HEK293 (cell line): ENCODE data around the gene AFG1L.

Source experiments
- CTCF ChIA-PET: fragments of 350-600 bp; formaldehyde crosslinking; extraction: SDS; loops from one replicate; lab custom pipeline; 2021; ENCODE audit warnings: antibody characterized with exemption; lab: Yijun Ruan, JAX
- POLR2A ChIA-PET: fragments of 300-600 bp; formaldehyde crosslinking; extraction: SDS; loops from one replicate; lab custom pipeline; 2020; ENCODE audit warnings: antibody characterized with exemption, inconsistent platforms; lab: Yijun Ruan, JAX
- H3K27ac ChIP-seq: fragments of 200-500 bp; sonication (Bioruptor generic); 2 replicates; pipeline ENCODE4 v1.5.1; 2014; ENCODE audit warnings: low read depth, low read length, control low read depth, inconsistent platforms; ENCODE audit errors: extremely low read depth
- H3K36me3 ChIP-seq, 2 experiments: fragments of 200-500 bp in 1 of 2; sonication (Bioruptor generic) in 1 of 2; 1 replicate in 1 of 2; 2 replicates in 1 of 2; pipeline ENCODE4 v1.5.1; 2014 to 2017; ENCODE audit warnings: inconsistent platforms in 2 of 2, low read length in 2 of 2; ENCODE audit not compliant: control insufficient read depth in 2 of 2, insufficient read depth in 1 of 2
- H3K4me1 ChIP-seq: fragments of 200-500 bp; sonication (Bioruptor generic); 2 replicates; pipeline ENCODE4 v1.5.1; 2014; ENCODE audit warnings: mild to moderate bottlenecking, low read length, inconsistent platforms; ENCODE audit not compliant: control insufficient read depth, insufficient read depth
- H3K4me3 ChIP-seq: 2 replicates; pipeline ENCODE4 v1.5.1; 2011; ENCODE audit warnings: low read depth, mild to moderate bottlenecking, control low read depth, low read length, moderate library complexity
- H3K9me3 ChIP-seq: fragments of 200-500 bp; sonication (Bioruptor generic); 2 replicates; pipeline ENCODE4 v1.5.1; 2014; ENCODE audit warnings: low read depth, low read length, inconsistent platforms; ENCODE audit not compliant: control insufficient read depth, insufficient read depth
- FEZF1 ChIP-seq: fragments of 450-650 bp; formaldehyde crosslinking; IDR thresholded peaks from 2 replicates; pipeline ENCODE4 v1.5.1; 2016; ENCODE audit warnings: missing biosample characterization, missing genetic modification characterization
- GLI2 ChIP-seq: fragments of 450-650 bp; formaldehyde crosslinking; IDR thresholded peaks from 2 replicates; pipeline ENCODE4; 2017; ENCODE audit warnings: missing biosample characterization, missing genetic modification characterization, low read depth, borderline replicate concordance
- GLI4 ChIP-seq: fragments of 450-650 bp; formaldehyde crosslinking; IDR thresholded peaks from 2 replicates; pipeline ENCODE4 v1.5.1; 2016; ENCODE audit warnings: missing biosample characterization, missing genetic modification characterization
- IKZF3 ChIP-seq: fragments of 450-650 bp; IDR thresholded peaks from 2 replicates; pipeline ENCODE4 v1.5.0; 2018; ENCODE audit warnings: missing biosample characterization, mild to moderate bottlenecking, missing genetic modification characterization, moderate library complexity
- KLF8 ChIP-seq: fragments of 450-650 bp; formaldehyde crosslinking; IDR thresholded peaks from 2 replicates; pipeline ENCODE4 v1.5.1; 2016; ENCODE audit warnings: missing biosample characterization, missing genetic modification characterization
- OSR2 ChIP-seq: fragments of 450-650 bp; formaldehyde crosslinking; IDR thresholded peaks from 2 replicates; pipeline ENCODE4 v1.5.1; 2016; ENCODE audit warnings: missing biosample characterization, missing genetic modification characterization
- PBX3 ChIP-seq: sonication (generic); formaldehyde crosslinking; IDR thresholded peaks from 2 replicates; pipeline ENCODE4 v1.8.1; 2022; ENCODE audit warnings: mild to moderate bottlenecking, moderate library complexity, missing genetic modification reagents
- SP7 ChIP-seq: fragments of 450-650 bp; formaldehyde crosslinking; IDR thresholded peaks from 2 replicates; pipeline ENCODE4 v1.5.1; 2016; ENCODE audit warnings: missing biosample characterization, missing genetic modification characterization
- ZIC2 ChIP-seq: fragments of 450-650 bp; formaldehyde crosslinking; IDR thresholded peaks from 2 replicates; pipeline ENCODE4 v1.5.1; 2016; ENCODE audit warnings: missing biosample characterization, missing genetic modification characterization
- ZNF10 ChIP-seq: fragments of 450-650 bp; formaldehyde crosslinking; IDR thresholded peaks from 2 replicates; pipeline ENCODE4 v1.5.1; 2017; ENCODE audit warnings: missing biosample characterization, missing genetic modification characterization
- ZNF146 ChIP-seq: fragments of 450-650 bp; formaldehyde crosslinking; IDR thresholded peaks from 2 replicates; pipeline ENCODE4 v1.5.1; 2016; ENCODE audit warnings: missing biosample characterization, missing genetic modification characterization
- ZNF148 ChIP-seq: fragments of 450-650 bp; formaldehyde crosslinking; IDR thresholded peaks from 2 replicates; pipeline ENCODE4 v1.5.0; 2017; ENCODE audit warnings: missing biosample characterization, missing genetic modification characterization, borderline replicate concordance
- ZNF184 ChIP-seq: fragments of 450-650 bp; IDR thresholded peaks from 2 replicates; pipeline ENCODE4 v1.5.1; 2018; ENCODE audit warnings: missing biosample characterization, mild to moderate bottlenecking, missing genetic modification characterization
- ZNF274 ChIP-seq, 2 experiments: fragments of 200-500 bp in 1 of 2; fragments of 450-650 bp in 1 of 2; sonication (Bioruptor generic) in 1 of 2; formaldehyde crosslinking in 1 of 2; IDR thresholded peaks; 2 replicates each; pipeline versions ENCODE4 v1.5.1 to v1.6.1; 2014 to 2016; ENCODE audit warnings: borderline replicate concordance in 1 of 2, inconsistent platforms in 1 of 2, low read length in 1 of 2, missing biosample characterization in 1 of 2, missing genetic modification characterization in 1 of 2
- ZNF366 ChIP-seq: fragments of 450-650 bp; formaldehyde crosslinking; conservative IDR thresholded peaks from 2 replicates; pipeline ENCODE4 v1.5.1; 2016; ENCODE audit warnings: missing biosample characterization, missing genetic modification characterization
- ZNF394 ChIP-seq: fragments of 450-650 bp; formaldehyde crosslinking; IDR thresholded peaks from 2 replicates; pipeline ENCODE4 v1.5.1; 2016; ENCODE audit warnings: missing biosample characterization, missing genetic modification characterization, mild to moderate bottlenecking, moderate library complexity, borderline replicate concordance
- ZNF600 ChIP-seq: fragments of 450-650 bp; formaldehyde crosslinking; IDR thresholded peaks from 2 replicates; pipeline ENCODE4 v1.5.1; 2016; ENCODE audit warnings: missing biosample characterization, missing genetic modification characterization
- ZNF610 ChIP-seq: fragments of 450-650 bp; formaldehyde crosslinking; IDR thresholded peaks from 2 replicates; pipeline ENCODE4 v1.5.1; 2016; ENCODE audit warnings: missing biosample characterization, missing genetic modification characterization, borderline replicate concordance
- ZNF639 ChIP-seq: fragments of 450-650 bp; formaldehyde crosslinking; IDR thresholded peaks from 2 replicates; pipeline ENCODE4 v1.5.1; 2016; ENCODE audit warnings: missing biosample characterization, missing genetic modification characterization
- ZNF747 ChIP-seq: fragments of 450-650 bp; formaldehyde crosslinking; IDR thresholded peaks from 2 replicates; pipeline ENCODE4 v1.5.1; 2016; ENCODE audit warnings: missing biosample characterization, missing genetic modification characterization
- ZNF791 ChIP-seq: fragments of 450-650 bp; formaldehyde crosslinking; IDR thresholded peaks from 2 replicates; pipeline ENCODE4 v1.5.1; 2016; ENCODE audit warnings: missing biosample characterization, missing genetic modification characterization
- ZSCAN23 ChIP-seq: fragments of 450-650 bp; formaldehyde crosslinking; IDR thresholded peaks from 2 replicates; pipeline ENCODE4 v1.5.1; 2016; ENCODE audit warnings: missing biosample characterization, missing genetic modification characterization
- TF ChIP-seq, protein P1 (sequence below): fragments of 450-650 bp; formaldehyde crosslinking; IDR thresholded peaks from 2 replicates; pipeline ENCODE4 v1.5.1; 2016; ENCODE audit warnings: missing biosample characterization, missing genetic modification characterization
- TF ChIP-seq, protein P2 (sequence below): fragments of 450-650 bp; formaldehyde crosslinking; IDR thresholded peaks from 2 replicates; pipeline ENCODE4 v1.5.1; 2017; ENCODE audit warnings: missing biosample characterization, missing genetic modification characterization
- TF ChIP-seq, protein P3 (sequence below): fragments of 450-650 bp; formaldehyde crosslinking; IDR thresholded peaks from 2 replicates; pipeline ENCODE4 v1.5.1; 2016; ENCODE audit warnings: missing biosample characterization, missing genetic modification characterization, borderline replicate concordance

Gene AFG1L

GRCh38 chr6:108563292-108563691 lies 268.4 kb downstream of the AFG1L start (continued):
- TF ChIP-seq ZNF394 (tag by site-specific recombination) (no peak), ZNF639 (tag by site-specific recombination) (no peak), GLI2 (no peak), ZNF791 (tag by site-specific recombination) (no peak), GLI4 (tag by site-specific recombination) (no peak), ZIC2 (tag by site-specific recombination) (no peak), PBX3 (CRISPR knock-in tag) (no peak), ZNF10 (tag by site-specific recombination) (no peak), ZNF146 (no peak), ZNF610 (tag by site-specific recombination) (no peak)
- TF ChIP-seq, all 188 proteins: peak for 0

DNA sequence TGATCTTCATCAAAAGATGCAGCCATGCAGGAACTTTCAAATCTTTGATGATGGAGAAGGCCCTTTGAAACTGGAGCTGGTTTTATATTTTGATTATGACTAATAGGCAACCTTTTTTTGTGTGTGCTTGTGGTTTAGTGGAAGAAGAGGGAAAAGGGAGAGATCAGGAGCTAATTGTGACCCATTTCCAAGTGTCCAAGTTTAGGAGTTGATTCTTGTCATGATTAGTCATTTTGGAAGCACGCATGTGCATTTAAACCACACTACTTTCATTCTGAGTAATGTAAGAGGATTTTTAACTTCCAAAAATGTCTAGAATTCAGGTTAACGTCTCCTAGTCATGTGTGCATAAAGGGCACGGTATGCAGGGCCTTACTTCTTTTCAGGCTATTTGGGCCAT lies 269.3 kb downstream of the AFG1L start:
- H3K4me3 ChIP-seq: peak overlapping the region; percentile 0; the same call in 1 of the 2 replicates
- H3K4me1 ChIP-seq: peaks cover 24% of the 10 kb centered on the region
- H3K9me3 ChIP-seq: no peaks in the 10 kb centered on the region
- CTCF ChIA-PET: interaction anchor here (0.7 kb wide), 1 partner anchor 271 kb away, joined by 4 read pairs; no protein-coding TSS in a partner anchor
- H3K36me3 ChIP-seq: peaks cover 0 to 32% of the 10 kb centered on the region in 2 experiments; a peak in 2 of 3 replicates
- POLR2A ChIA-PET: interaction anchor here (0.9 to 1.1 kb wide), 2 partner anchors 16 to 22 kb away, joined by 3 read pairs; no protein-coding TSS in a partner anchor
- no peak overlapping the region for H3K27ac ChIP-seq
- TF ChIP-seq, protein P1, sequence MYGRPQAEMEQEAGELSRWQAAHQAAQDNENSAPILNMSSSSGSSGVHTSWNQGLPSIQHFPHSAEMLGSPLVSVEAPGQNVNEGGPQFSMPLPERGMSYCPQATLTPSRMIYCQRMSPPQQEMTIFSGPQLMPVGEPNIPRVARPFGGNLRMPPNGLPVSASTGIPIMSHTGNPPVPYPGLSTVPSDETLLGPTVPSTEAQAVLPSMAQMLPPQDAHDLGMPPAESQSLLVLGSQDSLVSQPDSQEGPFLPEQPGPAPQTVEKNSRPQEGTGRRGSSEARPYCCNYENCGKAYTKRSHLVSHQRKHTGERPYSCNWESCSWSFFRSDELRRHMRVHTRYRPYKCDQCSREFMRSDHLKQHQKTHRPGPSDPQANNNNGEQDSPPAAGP: 0 out of 2 replicates have a peak, but pooled peaks have one; percentile 39
- TF ChIP-seq OSR2 (tag by site-specific recombination): 0 out of 2 replicates have a peak, but pooled peaks have one; percentile 35
- 0 out of 2 replicates have a peak, but pooled peaks have one; percentile 37 for TF ChIP-seq ZNF600 (tag by site-specific recombination)
- peak; percentile 52; the same call in 1 of the 2 replicates for TF ChIP-seq IKZF3 (tag by site-specific recombination)
- TF ChIP-seq ZNF274 (IDR thresholded peaks at IDR 0.05; ENCODE audit: low read length): no peak
- TF ChIP-seq ZNF274 (tag by site-specific recombination; IDR thresholded peaks at IDR 0.05; ENCODE audit: borderline replicate concordance): no peak
- TF ChIP-seq ZSCAN23 (tag by site-specific recombination): 0 out of 2 replicates have a peak, but pooled peaks have one; percentile 38
- TF ChIP-seq, protein P2, sequence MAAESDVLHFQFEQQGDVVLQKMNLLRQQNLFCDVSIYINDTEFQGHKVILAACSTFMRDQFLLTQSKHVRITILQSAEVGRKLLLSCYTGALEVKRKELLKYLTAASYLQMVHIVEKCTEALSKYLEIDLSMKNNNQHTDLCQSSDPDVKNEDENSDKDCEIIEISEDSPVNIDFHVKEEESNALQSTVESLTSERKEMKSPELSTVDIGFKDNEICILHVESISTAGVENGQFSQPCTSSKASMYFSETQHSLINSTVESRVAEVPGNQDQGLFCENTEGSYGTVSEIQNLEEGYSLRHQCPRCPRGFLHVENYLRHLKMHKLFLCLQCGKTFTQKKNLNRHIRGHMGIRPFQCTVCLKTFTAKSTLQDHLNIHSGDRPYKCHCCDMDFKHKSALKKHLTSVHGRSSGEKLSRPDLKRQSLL: peak; percentile 77
- TF ChIP-seq ZNF366 (tag by site-specific recombination): peak; percentile 86
- no peak for TF ChIP-seq ZNF148
- TF ChIP-seq, protein P3, sequence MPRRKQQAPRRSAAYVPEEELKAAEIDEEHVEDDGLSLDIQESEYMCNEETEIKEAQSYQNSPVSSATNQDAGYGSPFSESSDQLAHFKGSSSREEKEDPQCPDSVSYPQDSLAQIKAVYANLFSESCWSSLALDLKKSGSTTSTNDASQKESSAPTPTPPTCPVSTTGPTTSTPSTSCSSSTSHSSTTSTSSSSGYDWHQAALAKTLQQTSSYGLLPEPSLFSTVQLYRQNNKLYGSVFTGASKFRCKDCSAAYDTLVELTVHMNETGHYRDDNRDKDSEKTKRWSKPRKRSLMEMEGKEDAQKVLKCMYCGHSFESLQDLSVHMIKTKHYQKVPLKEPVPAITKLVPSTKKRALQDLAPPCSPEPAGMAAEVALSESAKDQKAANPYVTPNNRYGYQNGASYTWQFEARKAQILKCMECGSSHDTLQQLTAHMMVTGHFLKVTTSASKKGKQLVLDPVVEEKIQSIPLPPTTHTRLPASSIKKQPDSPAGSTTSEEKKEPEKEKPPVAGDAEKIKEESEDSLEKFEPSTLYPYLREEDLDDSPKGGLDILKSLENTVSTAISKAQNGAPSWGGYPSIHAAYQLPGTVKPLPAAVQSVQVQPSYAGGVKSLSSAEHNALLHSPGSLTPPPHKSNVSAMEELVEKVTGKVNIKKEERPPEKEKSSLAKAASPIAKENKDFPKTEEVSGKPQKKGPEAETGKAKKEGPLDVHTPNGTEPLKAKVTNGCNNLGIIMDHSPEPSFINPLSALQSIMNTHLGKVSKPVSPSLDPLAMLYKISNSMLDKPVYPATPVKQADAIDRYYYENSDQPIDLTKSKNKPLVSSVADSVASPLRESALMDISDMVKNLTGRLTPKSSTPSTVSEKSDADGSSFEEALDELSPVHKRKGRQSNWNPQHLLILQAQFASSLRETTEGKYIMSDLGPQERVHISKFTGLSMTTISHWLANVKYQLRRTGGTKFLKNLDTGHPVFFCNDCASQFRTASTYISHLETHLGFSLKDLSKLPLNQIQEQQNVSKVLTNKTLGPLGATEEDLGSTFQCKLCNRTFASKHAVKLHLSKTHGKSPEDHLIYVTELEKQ: 0 out of 2 replicates have a peak, but pooled peaks have one; percentile 34
- peak; percentile 64 for TF ChIP-seq ZNF184
- TF ChIP-seq SP7 (tag by site-specific recombination): peak; percentile 82
- 0 out of 2 replicates have a peak, but pooled peaks have one; percentile 30 for TF ChIP-seq KLF8 (tag by site-specific recombination)
- TF ChIP-seq ZNF747 (tag by site-specific recombination): no peak
- peak; percentile 71 for TF ChIP-seq FEZF1
